K562 (cell line): ENCODE measurements around the gene JAG2. TPM values are rescaled to one million over a fixed set of nuclear protein-coding genes. Genes with fewer than 3 reads are reported as not detected.

Experiments used
- BHLHE40 ChIP-seq: IDR thresholded peaks from 2 replicates; pipeline ENCODE4 v1.6.1; 2011; ENCODE audit warnings: low read length, improper control_type of control experiment
- CREM ChIP-seq: IDR thresholded peaks from 2 replicates; pipeline ENCODE4 v1.6.1; 2014; ENCODE audit warnings: antibody characterized with exemption, low read depth
- DEAF1 ChIP-seq: fragments of 450-650 bp; formaldehyde crosslinking; IDR thresholded peaks from 2 replicates; pipeline ENCODE4 v1.4.0; 2020; ENCODE audit warnings: mild to moderate bottlenecking, moderate library complexity
- ESRRA ChIP-seq: fragments of 450-650 bp; IDR thresholded peaks from 2 replicates; pipeline ENCODE4 v1.6.1; 2014; ENCODE audit warnings: low read depth, mild to moderate bottlenecking, moderate library complexity, borderline replicate concordance
- FOXA1 ChIP-seq: fragments of 450-650 bp; IDR thresholded peaks from 2 replicates; pipeline ENCODE4 v1.6.1; 2016; ENCODE audit warnings: mild to moderate bottlenecking, borderline replicate concordance
- KDM5B ChIP-seq: fragments of 200-600 bp; sonication (generic); IDR thresholded peaks from 2 replicates; pipeline ENCODE4 v1.6.1; 2012; ENCODE audit warnings: low read depth, mild to moderate bottlenecking, moderate library complexity, low read length, control low read depth, inconsistent platforms; ENCODE audit not compliant: insufficient replicate concordance
- L3MBTL2 ChIP-seq: fragments of 450-650 bp; IDR thresholded peaks from 2 replicates; pipeline ENCODE4 v1.6.1; 2016; ENCODE audit warnings: mild to moderate bottlenecking, moderate library complexity
- MAX ChIP-seq: sonication (generic); formaldehyde crosslinking; IDR thresholded peaks from 2 replicates; pipeline ENCODE4 v1.9.0; 2022; ENCODE audit warnings: mild to moderate bottlenecking, missing genetic modification reagents
- MAZ ChIP-seq, 2 experiments: fragments of 450-650 bp in 1 of 2; sonication (generic) in 1 of 2; formaldehyde crosslinking; IDR thresholded peaks in 1 of 2; conservative IDR thresholded peaks in 1 of 2; 2 replicates each; pipeline versions ENCODE4 v1.4.0 to v1.5.0; 2020; ENCODE audit warnings: mild to moderate bottlenecking in 1 of 2, missing genetic modification reagents in 1 of 2
- PRDM10 ChIP-seq: fragments of 450-650 bp; IDR thresholded peaks from 2 replicates; pipeline ENCODE4 v1.6.1; 2018; ENCODE audit not compliant: partially characterized antibody
- SNAPC5 ChIP-seq: fragments of 250-450 bp; sonication (Bioruptor Pico); IDR thresholded peaks from 2 replicates; pipeline ENCODE4 v1.8.0; 2021; ENCODE audit warnings: moderate library complexity, mild to moderate bottlenecking, inconsistent platforms
- STAT5B ChIP-seq: fragments of 250-450 bp; sonication (Bioruptor Pico); IDR thresholded peaks from 2 replicates; pipeline ENCODE4 v1.8.0; 2021; ENCODE audit warnings: mild to moderate bottlenecking, inconsistent platforms
- SUPT5H ChIP-seq: fragments of 450-650 bp; IDR thresholded peaks from 2 replicates; pipeline ENCODE4 v1.6.1; 2016
- U2AF1 ChIP-seq: fragments of 200-400 bp; formaldehyde crosslinking; optimal IDR thresholded peaks from 2 replicates; pipeline ENCODE3; 2017; ENCODE audit warnings: mild to moderate bottlenecking, low read depth, low read length, moderate library complexity
- ZFX ChIP-seq: sonication (generic); formaldehyde crosslinking; IDR thresholded peaks from 2 replicates; pipeline ENCODE4 v1.8.0; 2022; ENCODE audit warnings: mild to moderate bottlenecking, missing genetic modification reagents, moderate library complexity
- ZNF133 ChIP-seq: fragments of 250-450 bp; sonication (Bioruptor Pico); IDR thresholded peaks from 2 replicates; pipeline ENCODE4 v1.4.0; 2020; ENCODE audit warnings: mild to moderate bottlenecking
- ZNF217 ChIP-seq: sonication (generic); formaldehyde crosslinking; IDR thresholded peaks from 2 replicates; pipeline ENCODE4 v1.8.0; 2022; ENCODE audit warnings: mild to moderate bottlenecking, missing genetic modification reagents
- polyA plus RNA-seq, 8 experiments: library from polyadenylated mRNA; depleted of rRNA in 4 of 8; stranded (reverse) in 5 of 8; unstranded in 3 of 8; fragments of >200 nt; fragmentation: Nextera tagmentation in 2 of 8; fragmentation: Illumina TruSeq in 1 of 8; extraction: Ambion mirVana in 2 of 8; extraction: Trizol in 1 of 8; gene quantifications; 2 replicates each; pipeline versions ENCODE4 v1.2.1 to v1.2.3, GENCODE V29; 2011 to 2014; ENCODE audit warnings: inconsistent platforms in 1 of 8, missing spikeins in 1 of 8
- total RNA-seq, 7 experiments: library from RNA; depleted of rRNA in 6 of 7; stranded (reverse); fragments of >200 nt in 6 of 7; fragmentation: Illumina TruSeq in 2 of 7; extraction: Trizol in 2 of 7; gene quantifications; 2 replicates each; pipeline versions ENCODE4 v1.2.1 to v1.2.3, GENCODE V29; 2011 to 2021; ENCODE audit warnings: low replicate concordance in 1 of 7
- TF ChIP-seq, protein P1 (sequence below), 2 experiments: fragments of 450-650 bp; conservative IDR thresholded peaks; 2 replicates each; pipeline ENCODE4 v1.6.1; 2017; ENCODE audit warnings: mild to moderate bottlenecking in 2 of 2, moderate library complexity in 2 of 2
- TF ChIP-seq, protein P2 (sequence below), 3 experiments: IDR thresholded peaks in 2 of 3; conservative IDR thresholded peaks in 1 of 3; 2 replicates each; pipeline ENCODE4 v1.5.1; 2011 to 2012; ENCODE audit warnings: low read length in 3 of 3, mild to moderate bottlenecking in 3 of 3, control low read depth in 2 of 3, improper control_type of control experiment in 1 of 3, inconsistent platforms in 1 of 3, low read depth in 1 of 3, mixed read lengths in 1 of 3, moderate library complexity in 1 of 3; ENCODE audit not compliant: insufficient read depth in 2 of 3

Gene JAG2
- total and polyA plus RNA-seq, 9 of the 15 experiments (the other 6 are each of a cell fraction or from before 2014, with no cell fraction given): 0.25 to 48.4 (median 8.6) TPM

DNA sequence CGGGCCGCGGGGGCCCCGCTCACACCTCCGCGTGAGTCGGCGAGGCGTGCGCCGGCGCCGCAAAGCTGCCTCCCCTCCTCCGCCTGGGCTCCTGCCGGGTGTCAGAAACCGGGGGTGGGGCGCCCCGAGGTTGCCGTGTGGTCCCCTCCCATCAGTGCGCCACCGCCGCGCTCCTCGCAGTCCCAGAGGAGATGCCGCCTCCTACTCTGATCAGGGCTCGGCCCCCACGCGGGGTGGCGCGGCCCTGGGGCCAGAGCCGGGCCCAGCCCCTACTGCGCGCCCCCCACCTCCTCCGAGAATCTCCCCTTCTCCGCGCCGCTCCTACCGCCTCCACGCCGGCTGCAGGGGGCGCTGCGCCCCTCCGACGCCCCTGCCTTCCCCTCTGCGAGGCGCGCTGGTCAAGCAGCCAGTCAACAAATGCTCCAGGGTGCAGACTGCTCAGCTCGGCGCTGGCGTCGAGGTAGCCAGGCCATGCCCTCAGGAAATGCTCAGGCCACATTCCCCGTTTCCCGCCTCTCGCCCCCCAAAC, 467 bp upstream of the JAG2 start (continued):
- TF ChIP-seq, protein P1, sequence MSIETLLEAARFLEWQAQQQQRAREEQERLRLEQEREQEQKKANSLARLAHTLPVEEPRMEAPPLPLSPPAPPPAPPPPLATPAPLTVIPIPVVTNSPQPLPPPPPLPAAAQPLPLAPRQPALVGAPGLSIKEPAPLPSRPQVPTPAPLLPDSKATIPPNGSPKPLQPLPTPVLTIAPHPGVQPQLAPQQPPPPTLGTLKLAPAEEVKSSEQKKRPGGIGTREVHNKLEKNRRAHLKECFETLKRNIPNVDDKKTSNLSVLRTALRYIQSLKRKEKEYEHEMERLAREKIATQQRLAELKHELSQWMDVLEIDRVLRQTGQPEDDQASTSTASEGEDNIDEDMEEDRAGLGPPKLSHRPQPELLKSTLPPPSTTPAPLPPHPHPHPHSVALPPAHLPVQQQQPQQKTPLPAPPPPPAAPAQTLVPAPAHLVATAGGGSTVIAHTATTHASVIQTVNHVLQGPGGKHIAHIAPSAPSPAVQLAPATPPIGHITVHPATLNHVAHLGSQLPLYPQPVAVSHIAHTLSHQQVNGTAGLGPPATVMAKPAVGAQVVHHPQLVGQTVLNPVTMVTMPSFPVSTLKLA (conservative IDR thresholded peaks at IDR 0.05): peak in 1 of 2 experiments; percentile 63; a peak in 3 of 4 replicates
- TF ChIP-seq ESRRA (no peak), ZNF133 (CRISPR knock-in tag) (no peak), L3MBTL2 (peak; percentile 70), STAT5B (CRISPR knock-in tag) (no peak), PRDM10 (peak; percentile 92), KDM5B (no peak), MAX (CRISPR knock-in tag) (peak; percentile 51; the same call in 1 of the 2 replicates), SUPT5H (no peak), MAZ (CRISPR knock-in tag; conservative IDR thresholded peaks at IDR 0.05 in 1 of 2, IDR thresholded peaks at IDR 0.05 in 1 of 2) (peak; percentile 55 to 81; a peak in 2 of 4 replicates), ZNF217 (no peak), DEAF1 (CRISPR knock-in tag) (no peak), FOXA1 (no peak), U2AF1 (no peak), CREM (no peak; the same call in 1 of the 2 replicates), SNAPC5 (CRISPR knock-in tag) (no peak), BHLHE40 (peak; percentile 18; the same call in 1 of the 2 replicates), ZFX (CRISPR knock-in tag) (peak; percentile 38; the same call in 1 of the 2 replicates)
- TF ChIP-seq, protein P2, sequence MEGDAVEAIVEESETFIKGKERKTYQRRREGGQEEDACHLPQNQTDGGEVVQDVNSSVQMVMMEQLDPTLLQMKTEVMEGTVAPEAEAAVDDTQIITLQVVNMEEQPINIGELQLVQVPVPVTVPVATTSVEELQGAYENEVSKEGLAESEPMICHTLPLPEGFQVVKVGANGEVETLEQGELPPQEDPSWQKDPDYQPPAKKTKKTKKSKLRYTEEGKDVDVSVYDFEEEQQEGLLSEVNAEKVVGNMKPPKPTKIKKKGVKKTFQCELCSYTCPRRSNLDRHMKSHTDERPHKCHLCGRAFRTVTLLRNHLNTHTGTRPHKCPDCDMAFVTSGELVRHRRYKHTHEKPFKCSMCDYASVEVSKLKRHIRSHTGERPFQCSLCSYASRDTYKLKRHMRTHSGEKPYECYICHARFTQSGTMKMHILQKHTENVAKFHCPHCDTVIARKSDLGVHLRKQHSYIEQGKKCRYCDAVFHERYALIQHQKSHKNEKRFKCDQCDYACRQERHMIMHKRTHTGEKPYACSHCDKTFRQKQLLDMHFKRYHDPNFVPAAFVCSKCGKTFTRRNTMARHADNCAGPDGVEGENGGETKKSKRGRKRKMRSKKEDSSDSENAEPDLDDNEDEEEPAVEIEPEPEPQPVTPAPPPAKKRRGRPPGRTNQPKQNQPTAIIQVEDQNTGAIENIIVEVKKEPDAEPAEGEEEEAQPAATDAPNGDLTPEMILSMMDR (IDR thresholded peaks at IDR 0.05 in 2 of 3, conservative IDR thresholded peaks at IDR 0.05 in 1 of 3; ENCODE audit: insufficient read depth in 2 of 3, low read depth in 1 of 3, low read length in 3 of 3): peak; percentile 58 to 77 (median 66)
